Measurements from ENCODE around the gene CYP2S1. TPM values are rescaled to one million over a fixed set of nuclear protein-coding genes. Genes with fewer than 3 reads are reported as not detected.
A peak's percentile ranks its signal among the peaks of the same experiment; 100 is the strongest.

CYP2S1 gene
- total RNA-seq, 4 donors from 2014 or later: 1.1 to 2.1 (median 1.2) TPM; not detected in 1

DNA sequence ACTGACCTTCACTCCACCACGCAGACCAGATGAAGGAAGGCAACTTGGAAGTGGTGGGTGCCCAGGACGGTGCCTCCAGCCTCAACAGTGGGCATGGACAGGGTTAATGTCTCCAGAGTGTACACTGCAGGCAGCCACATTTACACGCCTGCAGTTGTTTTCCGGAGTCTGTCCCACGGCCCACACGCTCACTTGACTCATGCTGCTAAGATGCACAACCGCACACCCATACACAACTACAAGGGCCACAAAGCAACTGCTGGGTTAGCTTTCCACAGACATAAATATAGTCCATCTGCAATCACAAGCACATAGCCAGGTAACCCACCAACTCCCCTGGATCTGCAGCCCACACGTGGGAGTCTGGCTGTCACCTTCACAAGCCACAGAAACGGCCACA, 13.4 kb downstream of the CYP2S1 start:
- H3K9me3 ChIP-seq: no peaks in the 10 kb centered on the region

GRCh38 chr19:41206926-41207750, 14.1 kb downstream of the CYP2S1 start:
- H3K36me3 ChIP-seq: no peaks in the 10 kb centered on the region
- peaks cover 0 to 8% (median 0%) of the 10 kb centered on the region in 3 donors for H3K4me1 ChIP-seq
- peak overlapping the region in 1 of 2 donors; percentile 0 for H3K4me3 ChIP-seq
- peak overlapping the region in 3 of 4 donors; percentile 46 to 73 (median 68) for H3K27ac ChIP-seq
- no peaks in the 10 kb centered on the region for H3K9me3 ChIP-seq
- ATAC-seq: peak; percentile 83
- TF ChIP-seq POLR2AphosphoS5 (IDR thresholded peaks at IDR 0.05) (no peak), CTCF (IDR thresholded peaks at IDR 0.05) (no peak), POLR2A (IDR thresholded peaks at IDR 0.05) (no peak), EP300 (IDR thresholded peaks at IDR 0.05) (no peak)
- WGBS, 2 donors (ENCODE audit: low coverage in 1 of 2): 55 to 63% methylated on average over 15 to 17 of the region's 26 CpGs
- no peaks in the 10 kb centered on the region for H3K27me3 ChIP-seq

More for the DNA sequence above, 13.4 kb downstream of the CYP2S1 start:
- ATAC-seq: no peak
- WGBS, 2 donors (ENCODE audit: low coverage in 1 of 2): 59 to 71% methylated on average over 5 to 7 of the region's 9 CpGs
- Histone ChIP-seq H3K4me1 (peaks cover 0 to 8% (median 0%) of the 10 kb centered on the region in 3 donors), H3K27me3 (no peaks in the 10 kb centered on the region), H3K27ac (peak overlapping the region in 3 of 4 donors; percentile 46 to 73 (median 68)), H3K4me3 (no peak overlapping the region), H3K36me3 (no peaks in the 10 kb centered on the region)
- no peak for TF ChIP-seq EP300 (IDR thresholded peaks at IDR 0.05)
- no peak for TF ChIP-seq POLR2A (IDR thresholded peaks at IDR 0.05)
- no peak for TF ChIP-seq CTCF (IDR thresholded peaks at IDR 0.05)
- no peak for TF ChIP-seq POLR2AphosphoS5 (IDR thresholded peaks at IDR 0.05)

DNA sequence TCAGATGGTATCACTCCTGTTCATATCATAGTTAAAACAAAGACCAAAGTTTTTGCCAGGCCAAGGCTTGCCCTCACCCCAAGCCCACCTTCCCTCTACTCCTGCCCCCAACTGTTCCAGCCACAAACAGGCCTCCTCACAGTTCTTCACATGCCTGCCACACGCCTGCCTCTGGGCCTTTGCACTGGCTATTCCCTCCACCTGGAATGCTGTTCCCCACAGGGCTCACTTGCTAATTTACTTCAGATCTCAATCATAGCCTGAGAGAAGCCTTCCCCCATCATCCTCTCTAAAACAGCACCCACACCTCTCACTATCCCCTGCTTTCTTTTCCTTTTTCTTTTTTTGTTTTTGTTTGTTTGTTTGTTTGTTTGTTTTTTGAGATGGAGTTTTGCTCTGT, 21.1 kb downstream of the CYP2S1 start:
- peaks cover 0 to 11% (median 0%) of the 10 kb centered on the region in 3 donors for H3K4me1 ChIP-seq
- no peaks in the 10 kb centered on the region for H3K36me3 ChIP-seq
- H3K4me3 ChIP-seq: no peak overlapping the region
- no peaks in the 10 kb centered on the region for H3K9me3 ChIP-seq
- TF ChIP-seq POLR2AphosphoS5 (IDR thresholded peaks at IDR 0.05) (no peak), POLR2A (IDR thresholded peaks at IDR 0.05) (no peak), EP300 (IDR thresholded peaks at IDR 0.05) (no peak), CTCF (IDR thresholded peaks at IDR 0.05) (no peak)
- no peak for ATAC-seq
- no peaks in the 10 kb centered on the region for H3K27me3 ChIP-seq
- H3K27ac ChIP-seq: no peak overlapping the region
- 71 to 100% methylated on average over 1 of the region's 1 CpG for WGBS, 2 donors (ENCODE audit: low coverage in 1 of 2)

DNA sequence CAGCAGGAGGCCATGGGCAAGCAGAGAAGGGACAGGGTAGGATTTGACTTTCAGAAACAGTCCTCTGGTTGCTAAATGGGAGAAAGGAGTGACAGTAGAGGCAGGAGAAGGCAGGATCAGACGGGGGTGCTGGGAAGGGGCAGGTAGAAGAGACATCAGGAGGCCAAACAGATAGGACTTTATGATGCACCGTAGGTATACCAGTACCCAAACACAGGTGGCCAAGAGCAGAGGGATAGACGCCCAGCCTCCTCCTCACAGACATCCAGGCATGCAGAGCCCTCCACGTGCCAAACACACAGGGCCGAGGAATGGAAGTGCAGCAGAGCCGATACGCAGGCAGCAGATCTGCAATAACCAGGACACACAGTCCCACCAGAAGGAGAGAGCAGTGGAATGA, 24.7 kb downstream of the CYP2S1 start:
- TF ChIP-seq POLR2AphosphoS5 (IDR thresholded peaks at IDR 0.05) (no peak), EP300 (IDR thresholded peaks at IDR 0.05) (no peak), CTCF (IDR thresholded peaks at IDR 0.05) (no peak), POLR2A (IDR thresholded peaks at IDR 0.05) (no peak)
- Histone ChIP-seq H3K4me1 (peaks cover 0 to 38% (median 6%) of the 10 kb centered on the region in 3 donors), H3K36me3 (peaks cover 0 to 21% of the 10 kb centered on the region in 2 donors), H3K9me3 (no peaks in the 10 kb centered on the region), H3K4me3 (no peak overlapping the region), H3K27ac (peak overlapping the region in 3 of 4 donors; percentile 93 to 99 (median 93)), H3K27me3 (no peaks in the 10 kb centered on the region)
- no peak for ATAC-seq
- WGBS, 2 donors (ENCODE audit: low coverage in 1 of 2): 0 to 38% methylated on average over 1 to 7 of the region's 7 CpGs

DNA sequence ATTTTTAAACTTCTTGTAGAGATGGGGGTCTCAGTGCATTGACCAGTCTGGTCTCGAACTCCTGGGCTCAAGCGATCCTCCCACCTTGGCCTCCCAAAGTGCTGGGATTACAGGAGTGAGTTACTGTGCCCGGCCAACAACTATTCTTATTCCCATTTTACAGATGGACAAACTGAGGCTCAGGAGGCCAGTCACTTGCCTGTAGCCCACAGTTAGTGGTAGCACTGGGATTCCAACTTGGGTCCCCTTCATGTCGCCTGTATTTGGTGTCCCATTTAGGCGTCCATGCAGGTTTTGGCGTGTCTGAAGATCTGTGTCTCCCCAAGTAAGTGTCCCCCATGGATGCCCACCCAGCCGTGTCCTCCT, 25.2 kb downstream of the CYP2S1 start:
- Histone ChIP-seq H3K36me3 (peaks cover 0 to 24% of the 10 kb centered on the region in 2 donors), H3K27me3 (no peaks in the 10 kb centered on the region), H3K4me3 (peak overlapping the region; percentile 57 to 68), H3K27ac (peak overlapping the region; percentile 86 to 99 (median 93)), H3K9me3 (no peaks in the 10 kb centered on the region), H3K4me1 (peaks cover 0 to 43% (median 6%) of the 10 kb centered on the region in 3 donors)
- no peak for ATAC-seq
- TF ChIP-seq CTCF (IDR thresholded peaks at IDR 0.05) (no peak), POLR2AphosphoS5 (IDR thresholded peaks at IDR 0.05) (no peak), POLR2A (IDR thresholded peaks at IDR 0.05) (no peak), EP300 (IDR thresholded peaks at IDR 0.05) (no peak)
- WGBS, 2 donors (ENCODE audit: low coverage in 1 of 2): 80 to 82% methylated on average over 1 to 2 of the region's 7 CpGs

Data from gastroesophageal sphincter (tissue), 4 donors.